Loucy (cell line): ENCODE results near the gene PARVB.

ENCODE experiments used
- H2AFZ ChIP-seq: fragments of 200-600 bp; sonication (generic); 2 replicates; pipeline ENCODE4 v1.6.0; 2016; ENCODE audit warnings: antibody characterized with exemption, mild to moderate bottlenecking, low read length, moderate library complexity
- H3F3A ChIP-seq: fragments of 200-600 bp; 2 replicates; pipeline ENCODE4 v1.6.0; 2016; ENCODE audit warnings: antibody characterized with exemption, low read depth, mild to moderate bottlenecking
- H3K27me3 ChIP-seq: fragments of 200-600 bp; sonication (generic); 2 replicates; pipeline ENCODE4 v1.6.1; 2014; ENCODE audit warnings: low read length, mild to moderate bottlenecking; ENCODE audit not compliant: insufficient read depth, poor library complexity, severe bottlenecking
- H3K36me3 ChIP-seq: fragments of 200-600 bp; sonication (generic); 2 replicates; pipeline ENCODE4 v1.6.1; 2016; ENCODE audit warnings: low read length; ENCODE audit not compliant: insufficient read depth
- H3K4me1 ChIP-seq: fragments of 200-600 bp; sonication (generic); 2 replicates; pipeline ENCODE4 v1.5.1; 2014; ENCODE audit warnings: low read length, mild to moderate bottlenecking; ENCODE audit not compliant: insufficient read depth, poor library complexity, severe bottlenecking
- H3K4me2 ChIP-seq: fragments of 200-600 bp; sonication (generic); 2 replicates; pipeline ENCODE4 v1.6.0; 2014; ENCODE audit warnings: antibody characterized with exemption, low read length, low read depth, mild to moderate bottlenecking; ENCODE audit not compliant: poor library complexity, severe bottlenecking
- H3K4me3 ChIP-seq: fragments of 200-600 bp; sonication (generic); 2 replicates; pipeline ENCODE4 v1.5.1; 2014; ENCODE audit warnings: low read length, mild to moderate bottlenecking, mixed read lengths; ENCODE audit not compliant: poor library complexity, severe bottlenecking
- H3K79me2 ChIP-seq: fragments of 200-600 bp; sonication (generic); 2 replicates; pipeline ENCODE4 v1.6.1; 2014; ENCODE audit warnings: low read length; ENCODE audit not compliant: insufficient read depth
- H3K9ac ChIP-seq: fragments of 200-600 bp; sonication (generic); 2 replicates; pipeline ENCODE4 v1.6.0; 2014; ENCODE audit warnings: mild to moderate bottlenecking, low read depth, low read length, moderate library complexity; ENCODE audit not compliant: poor library complexity, severe bottlenecking
- H3K9me2 ChIP-seq: fragments of 200-600 bp; sonication (generic); replicated peaks from 2 replicates; pipeline ENCODE4 v1.6.1; 2016; ENCODE audit warnings: low read depth, low read length, mixed read lengths
- H3K9me3 ChIP-seq: fragments of 200-600 bp; sonication (generic); 2 replicates; pipeline ENCODE4 v1.6.1; 2014; ENCODE audit warnings: mild to moderate bottlenecking, antibody characterized with exemption, low read length, low read depth; ENCODE audit not compliant: insufficient read depth
- H4K20me1 ChIP-seq: fragments of 200-600 bp; sonication (generic); 2 replicates; pipeline ENCODE4 v1.6.0; 2014; ENCODE audit warnings: antibody characterized with exemption, low read length, mild to moderate bottlenecking; ENCODE audit not compliant: insufficient read depth, poor library complexity, severe bottlenecking
- CTCF ChIP-seq: fragments of 200-600 bp; sonication (generic); conservative IDR thresholded peaks from 2 replicates; pipeline ENCODE4 v1.5.1; 2014; ENCODE audit warnings: mild to moderate bottlenecking, antibody characterized with exemption, low read length
- EZH2phosphoT487 ChIP-seq: fragments of 200-600 bp; IDR thresholded peaks from 2 replicates; pipeline ENCODE4 v1.6.1; 2018; ENCODE audit warnings: antibody characterized with exemption, mild to moderate bottlenecking, moderate library complexity, borderline replicate concordance

Gene PARVB

GRCh38 chr22:43999378-43999777 lies 24.7 kb upstream of the PARVB start:
- Histone ChIP-seq H3K9ac (no peak overlapping the region), H3K27me3 (no peaks in the 10 kb centered on the region), H3K4me3 (no peak overlapping the region), H3K9me3 (no peaks in the 10 kb centered on the region), H3K9me2 (no peaks in the 10 kb centered on the region), H4K20me1 (no peaks in the 10 kb centered on the region), H3F3A (no peaks in the 10 kb centered on the region), H3K4me1 (no peaks in the 10 kb centered on the region), H2AFZ (no peak overlapping the region), H3K4me2 (no peak overlapping the region), H3K36me3 (peaks cover 43% of the 10 kb centered on the region; the same call in 1 of the 2 replicates), H3K79me2 (no peaks in the 10 kb centered on the region)
- TF ChIP-seq EZH2phosphoT487 (no peak), CTCF (no peak)

GRCh38 chr22:44000123-44000522 lies 24.0 kb upstream of the PARVB start:
- Histone ChIP-seq H3K9ac (no peak overlapping the region), H4K20me1 (no peaks in the 10 kb centered on the region), H3K27me3 (no peaks in the 10 kb centered on the region), H2AFZ (no peak overlapping the region), H3K9me2 (no peaks in the 10 kb centered on the region), H3K4me1 (no peaks in the 10 kb centered on the region), H3K4me3 (no peak overlapping the region), H3K9me3 (no peaks in the 10 kb centered on the region), H3F3A (no peaks in the 10 kb centered on the region), H3K79me2 (no peaks in the 10 kb centered on the region), H3K36me3 (peaks cover 35% of the 10 kb centered on the region; the same call in 1 of the 2 replicates), H3K4me2 (no peak overlapping the region)
- no peak for TF ChIP-seq EZH2phosphoT487
- no peak for TF ChIP-seq CTCF

- no peaks in the 10 kb centered on the region for H3K27me3 ChIP-seq
- no peaks in the 10 kb centered on the region for H3K79me2 ChIP-seq
- no peak overlapping the region for H3K4me2 ChIP-seq
- H3F3A ChIP-seq, result no peaks in the 10 kb centered on the region
- no peaks in the 10 kb centered on the region for H3K9me3 ChIP-seq
- no peak overlapping the region for H3K9ac ChIP-seq
- TF ChIP-seq CTCF (no peak), EZH2phosphoT487 (no peak)
- no peak overlapping the region for H2AFZ ChIP-seq
- no peaks in the 10 kb centered on the region for H3K9me2 ChIP-seq
- no peak overlapping the region for H3K4me3 ChIP-seq
- H3K36me3 ChIP-seq, result peaks cover 27% of the 10 kb centered on the region; the same call in 1 of the 2 replicates
- H4K20me1 ChIP-seq, result no peaks in the 10 kb centered on the region
- H3K4me1 ChIP-seq, result no peaks in the 10 kb centered on the region
These were observed 22.6 kb upstream of the PARVB start for GRCh38 chr22:44001521-44001920.
